Right lobe of liver (tissue), 4 donors: ENCODE data around the gene HOXD4.

ENCODE experiments used
- CTCF ChIP-seq, 4 donors: fragments of 200-600 bp in 3 of 4; fragments of 450-650 bp in 1 of 4; IDR thresholded peaks; one replicate each; pipeline versions ENCODE4 v1.5.1 to v1.8.0; 2016 to 2022; ENCODE audit warnings: antibody characterized with exemption in 4 of 4, mild to moderate bottlenecking in 2 of 4
- POLR2A ChIP-seq: fragments of 450-650 bp; IDR thresholded peaks from one replicate; pipeline ENCODE4 v1.6.1; 2017; ENCODE audit warnings: antibody characterized with exemption, mild to moderate bottlenecking
- donor health status: DM: no; HTN: no; CAD: no.
- donor health status: DM: no; HTN: no; CAD: no.
- donor health status: DM: no; HTN: yes; CAD: no.

DNA sequence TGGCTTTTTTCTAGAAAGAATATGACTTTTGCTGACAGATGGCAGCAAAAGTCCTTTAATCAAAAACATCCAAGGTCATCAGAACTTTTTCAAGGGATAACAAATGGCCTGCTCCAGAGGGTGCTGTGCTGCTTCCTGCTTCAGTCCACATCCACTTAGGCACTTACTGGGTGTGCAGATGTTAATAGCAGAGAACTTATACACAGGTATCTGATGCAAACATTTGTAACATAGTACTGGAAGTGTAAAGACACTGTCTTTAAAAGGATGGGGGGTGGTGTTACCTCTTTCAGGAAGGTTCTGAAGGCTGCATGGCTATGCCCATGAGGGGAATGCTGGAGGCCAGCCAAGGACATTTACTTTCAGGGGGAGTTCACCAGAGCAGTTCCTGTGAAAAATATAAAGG, 16.3 kb upstream of the HOXD4 start:
- TF ChIP-seq POLR2A: no peak
- peak in 1 of 4 donors; percentile 4 for TF ChIP-seq CTCF (IDR thresholded peaks at IDR 0.05)
